Measurements from ENCODE around the gene DIP2B.

DIP2B gene

DNA sequence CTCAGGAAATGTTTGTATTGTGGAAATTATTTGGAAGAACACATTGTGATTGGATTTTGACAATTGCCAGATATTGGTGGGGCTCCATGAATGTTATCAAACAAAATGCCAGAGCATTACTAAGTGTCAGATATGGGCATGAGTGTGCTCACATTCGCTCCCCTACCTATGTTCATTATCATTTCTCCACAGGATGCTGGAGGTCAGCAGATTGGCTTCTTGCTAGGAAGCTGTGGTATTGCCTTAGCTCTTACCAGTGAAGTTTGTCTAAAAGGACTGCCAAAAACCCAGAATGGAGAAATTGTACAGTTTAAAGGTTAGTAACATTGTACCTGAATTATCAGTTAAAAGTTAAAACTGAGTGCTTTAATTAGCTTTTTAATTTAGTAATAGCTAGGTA, 180.9 kb downstream of the DIP2B start:
- DNase-seq = no peak

DNA sequence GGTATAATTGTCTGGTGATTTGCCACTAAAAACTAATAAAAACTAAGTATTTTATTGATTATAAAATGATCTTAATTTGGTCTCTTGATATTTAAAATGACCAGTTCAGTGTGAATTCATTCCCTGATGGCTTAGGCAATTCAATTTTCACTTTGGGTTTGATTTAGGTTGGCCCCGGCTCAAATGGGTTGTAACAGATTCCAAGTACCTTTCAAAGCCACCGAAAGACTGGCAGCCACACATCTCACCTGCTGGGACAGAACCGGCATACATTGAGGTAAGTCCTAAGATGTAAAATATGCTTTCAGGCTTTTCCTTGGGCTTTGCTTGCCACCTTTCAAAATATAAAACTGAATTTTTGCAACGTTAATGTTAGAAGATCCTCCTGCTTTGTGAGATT, 181.6 kb downstream of the DIP2B start:
- no peak for DNase-seq

DNA sequence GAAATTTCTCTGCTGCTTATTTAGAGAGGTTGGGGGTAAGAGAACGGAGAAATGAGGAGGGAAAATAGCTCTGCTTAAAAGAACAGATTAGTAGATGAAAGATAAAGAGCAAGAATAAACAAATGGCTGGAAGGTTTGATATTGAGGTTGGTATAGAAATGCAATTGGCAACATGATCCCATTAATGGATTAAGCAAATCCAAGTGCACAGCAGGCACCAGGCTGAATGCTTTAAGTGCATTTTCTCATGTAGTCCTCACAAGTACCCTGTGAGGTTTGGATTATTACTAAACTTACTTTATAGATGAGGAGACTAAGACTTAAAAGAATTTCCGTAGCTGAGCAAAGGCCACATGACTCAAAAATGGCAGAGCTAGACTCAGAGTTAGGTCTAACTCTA, 182.2 kb downstream of the DIP2B start:
- no peak for DNase-seq

DNA sequence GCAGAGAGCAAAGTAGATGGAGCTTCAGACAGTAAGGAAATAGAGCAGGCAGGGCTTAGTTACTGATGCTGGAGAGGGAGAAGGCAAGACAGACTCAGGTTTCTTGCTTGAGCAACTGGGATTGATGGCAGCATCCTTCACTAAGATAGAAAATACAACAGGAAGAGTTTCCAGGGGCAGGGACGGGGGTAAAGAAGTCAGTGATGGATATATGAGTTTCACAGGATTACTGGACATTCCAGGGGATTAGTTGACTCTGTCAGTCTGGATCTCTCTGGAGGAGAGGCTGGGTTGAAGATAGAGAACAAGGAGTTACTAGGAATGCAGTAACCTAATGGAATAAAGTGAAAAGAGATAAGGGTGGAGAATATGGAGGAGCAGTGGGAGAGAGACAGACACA, 184.7 kb downstream of the DIP2B start:
- DNase-seq = no peak

DNA sequence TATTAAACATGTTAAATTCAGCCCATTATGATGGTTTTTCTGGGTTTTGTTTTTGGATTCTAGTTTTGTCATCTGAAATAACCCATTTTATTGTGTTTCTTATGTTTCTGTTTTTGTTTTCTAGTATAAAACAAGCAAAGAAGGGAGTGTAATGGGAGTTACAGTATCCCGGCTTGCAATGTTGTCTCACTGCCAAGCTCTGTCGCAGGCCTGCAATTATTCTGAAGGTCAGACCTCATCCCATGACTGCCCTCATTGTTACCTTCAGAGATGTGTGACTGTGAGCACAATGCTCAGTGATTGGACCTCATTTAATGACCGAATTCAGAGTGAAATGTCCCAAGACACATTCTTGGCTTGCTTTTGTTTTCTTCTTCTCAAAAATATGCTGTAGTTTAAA, 186.1 kb downstream of the DIP2B start:
- no peak for DNase-seq

DNA sequence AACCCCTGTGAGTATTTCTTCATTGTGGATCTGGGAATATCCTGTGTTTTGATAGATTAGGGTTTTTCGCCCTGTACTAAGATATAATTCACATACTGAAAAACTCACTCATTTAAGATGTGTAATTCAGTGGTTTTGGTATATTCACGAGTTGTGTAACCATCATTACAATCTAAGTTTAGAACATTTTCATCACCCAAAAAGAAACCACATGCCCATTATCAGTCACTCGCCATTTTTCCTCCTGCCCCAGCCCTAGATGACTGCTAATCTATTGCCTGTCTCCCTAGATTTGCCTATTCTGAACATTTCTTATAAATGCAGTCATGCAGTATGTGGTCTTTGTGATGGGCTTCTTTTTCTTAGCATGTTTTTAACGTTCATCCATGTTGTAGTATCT, 191.2 kb downstream of the DIP2B start:
- DNase-seq = peak; percentile 15 to 48 (median 38)

DNA sequence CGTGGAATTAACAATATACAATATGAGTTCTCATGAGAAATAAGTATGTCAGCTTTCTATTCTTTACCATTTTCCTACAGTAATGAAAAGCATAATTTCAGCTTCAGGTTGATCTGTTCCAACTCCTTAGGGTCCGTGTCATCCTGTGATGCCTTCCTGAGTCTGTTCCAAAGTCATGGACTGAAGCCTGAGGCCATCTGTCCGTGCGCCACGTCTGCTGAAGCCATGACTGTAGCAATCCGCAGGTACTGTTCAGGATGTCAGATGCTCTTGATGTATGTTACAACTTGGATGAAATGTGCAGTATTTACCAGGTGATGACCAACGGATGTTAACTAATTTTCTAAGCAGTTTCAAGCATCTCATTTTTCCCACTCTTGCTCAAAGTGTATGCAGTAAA, 192.1 kb downstream of the DIP2B start:
- no peak for DNase-seq

DNA sequence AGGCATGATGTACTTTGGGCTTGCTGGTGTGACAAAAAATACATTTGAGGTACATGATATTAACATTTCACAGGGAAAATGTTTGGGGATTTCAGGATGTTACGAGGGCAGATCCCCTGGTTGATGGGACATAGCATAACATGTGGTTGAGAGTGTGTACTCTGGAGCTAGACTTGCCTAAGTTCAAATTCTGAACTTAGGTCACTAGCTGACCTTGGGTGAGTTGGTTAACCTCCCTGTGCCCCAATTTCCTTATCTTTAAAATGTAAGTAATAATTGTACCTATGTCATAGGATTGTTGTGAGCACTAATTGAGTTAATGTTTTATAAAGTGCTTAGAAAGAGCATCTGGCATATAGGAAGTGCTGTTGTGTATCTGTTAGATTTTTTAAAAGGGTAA, 194.4 kb downstream of the DIP2B start:
- no peak for DNase-seq

DNA sequence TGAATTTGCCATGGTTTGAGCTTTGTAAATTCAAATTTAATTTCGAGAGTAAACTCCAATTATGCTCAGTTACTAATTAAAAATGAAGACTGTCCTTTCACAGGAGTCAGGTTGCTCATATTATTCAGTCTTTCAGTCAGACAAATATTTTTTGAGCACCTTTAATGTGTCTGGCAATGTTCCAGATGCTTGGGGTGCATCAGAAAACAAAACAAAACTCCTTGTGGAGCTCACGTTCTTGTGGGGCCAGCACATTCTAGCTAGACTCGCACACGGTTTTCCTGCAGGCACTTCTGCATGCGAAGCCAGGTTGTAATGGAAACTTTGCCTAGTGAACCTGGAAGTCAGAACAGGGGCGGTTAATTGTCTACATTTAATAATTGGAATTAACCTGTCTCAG, 195.2 kb downstream of the DIP2B start:
- no peak for DNase-seq

DNA sequence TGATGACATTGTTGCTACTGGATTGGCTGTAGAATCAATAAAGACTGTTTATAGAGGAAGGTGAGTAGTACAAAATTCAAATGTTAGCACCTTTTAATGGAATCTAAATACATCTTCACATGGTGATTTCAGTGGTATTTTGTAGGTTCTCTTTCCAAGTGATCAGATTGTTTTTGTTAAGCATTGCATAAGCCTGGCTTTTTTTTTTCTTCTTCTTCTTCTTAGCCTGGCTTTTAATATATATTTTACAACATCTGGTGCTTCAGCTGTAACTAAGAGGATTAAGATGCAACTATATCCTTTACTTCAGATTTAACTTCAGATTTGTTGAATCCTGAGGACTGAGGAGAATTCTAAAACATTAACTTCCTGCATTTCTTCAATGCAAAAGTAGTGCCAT, 201.8 kb downstream of the DIP2B start:
- DNase-seq = no peak

DNA sequence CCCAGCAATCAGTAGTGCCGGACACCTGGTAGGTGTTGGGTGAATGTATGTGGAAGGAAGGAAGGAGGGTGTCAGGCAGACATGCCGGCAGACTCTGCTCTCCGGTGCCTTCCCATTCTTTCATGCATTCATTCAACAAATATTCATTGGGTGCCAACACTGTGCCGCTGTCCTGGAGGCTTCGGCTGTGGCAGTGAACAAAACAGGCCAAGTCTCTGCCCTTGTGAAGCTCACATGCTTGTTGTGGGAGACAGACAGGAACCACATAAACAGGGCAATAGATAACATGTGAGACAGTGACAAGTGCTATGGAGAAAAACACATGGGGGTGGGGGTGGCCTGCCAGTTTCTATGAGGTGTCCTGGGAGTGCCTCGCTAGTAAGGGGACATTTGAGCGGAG, 202.6 kb downstream of the DIP2B start:
- DNase-seq = no peak

DNA sequence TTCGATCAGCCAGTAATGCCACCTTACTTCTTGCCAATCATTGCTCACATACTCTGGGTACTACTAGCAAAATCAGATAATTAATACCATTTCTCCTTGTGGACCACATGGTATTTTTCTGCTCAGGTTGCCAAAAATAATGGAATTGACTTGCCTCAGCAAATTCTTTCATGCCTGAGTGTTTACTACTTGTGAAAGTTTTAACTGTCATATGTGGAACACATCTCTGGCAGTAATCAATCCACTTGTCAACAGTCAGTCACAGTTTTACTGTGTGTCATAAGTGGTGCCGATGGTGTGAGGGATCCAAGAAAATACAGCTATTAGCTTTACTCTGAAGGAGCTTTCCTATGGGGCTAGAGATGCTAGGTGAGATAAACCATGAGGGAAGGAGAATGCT, 203.8 kb downstream of the DIP2B start:
- DNase-seq = no peak

DNA sequence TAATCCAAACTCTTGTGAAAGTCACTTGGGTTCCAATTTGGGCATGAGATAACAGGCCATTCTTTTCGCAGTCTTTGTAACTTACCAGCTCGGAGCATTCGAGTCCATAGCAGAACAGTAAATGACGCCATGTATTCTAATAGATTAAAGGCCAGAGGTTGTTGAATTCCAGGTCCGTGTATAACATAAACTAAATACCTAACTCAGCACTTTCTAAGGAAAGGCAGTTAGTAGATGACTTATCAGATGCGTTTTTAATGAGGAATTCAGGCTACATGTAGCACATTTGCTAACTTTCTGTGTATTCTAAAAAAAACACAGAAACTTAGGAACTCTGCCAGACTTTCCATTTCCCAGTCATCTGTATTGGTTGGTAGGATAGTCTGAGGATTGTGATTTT, 206.3 kb downstream of the DIP2B start:
- DNase-seq = no peak

DNA sequence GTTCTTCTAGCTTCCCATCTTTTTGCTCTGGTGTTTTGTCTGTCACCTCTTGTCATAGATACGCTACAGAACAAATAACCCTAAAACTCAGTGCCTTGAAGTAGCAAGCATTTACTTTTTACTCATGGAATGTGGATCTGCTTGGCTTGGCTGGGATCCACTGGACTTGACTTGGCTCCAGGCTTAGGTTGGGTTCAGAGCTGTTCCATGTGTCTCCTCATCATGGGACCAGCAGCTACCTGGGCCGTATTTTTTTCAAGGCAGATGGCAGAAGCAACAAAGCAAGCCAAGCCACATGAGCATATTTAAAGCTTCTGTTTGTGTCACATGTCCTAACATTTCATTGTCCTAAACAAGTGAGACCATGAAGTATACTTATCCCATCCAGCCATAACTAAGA, 210.4 kb downstream of the DIP2B start:
- no peak for DNase-seq

DNA sequence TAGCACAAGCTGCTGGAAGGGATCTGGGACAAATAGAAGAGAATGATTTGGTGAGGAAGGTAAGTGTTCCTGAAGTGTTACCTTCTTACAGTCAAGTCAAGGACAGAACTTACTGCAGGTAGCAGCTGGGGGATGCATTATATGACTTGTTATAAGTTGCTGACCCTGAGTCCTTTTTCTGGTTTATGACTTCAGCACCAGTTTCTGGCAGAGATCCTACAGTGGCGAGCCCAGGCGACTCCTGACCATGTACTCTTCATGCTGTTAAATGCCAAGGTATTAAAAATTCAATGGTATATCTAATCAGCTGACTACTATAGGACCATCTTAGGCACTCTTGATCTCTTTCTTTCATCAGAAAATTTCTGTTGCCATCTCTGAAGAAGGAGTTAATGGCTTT, 214.0 kb downstream of the DIP2B start:
- DNase-seq = no peak

DNA sequence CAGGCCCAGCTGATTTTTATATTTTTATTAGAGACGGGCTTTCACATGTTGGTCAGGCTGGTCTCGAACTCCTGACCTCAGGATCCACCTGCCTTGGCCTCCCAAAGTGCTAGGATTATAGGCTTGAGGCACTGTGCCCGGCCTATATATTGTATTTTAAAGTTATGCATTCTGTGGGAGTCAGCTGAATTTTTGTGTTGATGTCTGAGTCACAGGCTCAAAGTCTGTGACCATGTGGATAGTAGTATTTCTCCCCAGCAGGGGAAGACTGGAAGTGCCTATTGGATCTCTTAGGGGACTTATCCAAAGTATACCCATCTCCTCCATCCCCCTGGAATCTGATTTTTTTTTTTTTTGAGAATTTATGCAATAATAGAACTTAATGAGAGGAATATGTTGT, 215.3 kb downstream of the DIP2B start:
- DNase-seq = no peak

DNA sequence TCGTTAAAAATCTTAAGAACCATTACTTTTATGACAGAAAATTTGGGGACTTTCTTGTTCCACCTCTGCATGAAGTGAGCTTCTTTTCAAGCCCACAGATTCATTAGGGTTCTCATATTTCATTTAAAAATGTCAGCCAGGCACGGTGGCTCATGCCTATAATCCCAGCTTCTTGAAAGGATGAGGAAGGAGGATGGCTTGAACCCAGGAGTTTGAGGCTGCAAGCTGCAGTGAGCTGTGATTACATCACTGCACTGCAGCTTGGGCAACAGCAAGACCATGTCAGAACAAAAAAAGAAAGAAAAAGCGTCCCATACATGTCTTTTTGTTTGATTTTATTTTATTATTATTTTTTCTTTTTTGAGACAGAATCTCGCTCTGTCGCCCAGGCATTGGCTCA, 215.7 kb downstream of the DIP2B start:
- DNase-seq = no peak

DNA sequence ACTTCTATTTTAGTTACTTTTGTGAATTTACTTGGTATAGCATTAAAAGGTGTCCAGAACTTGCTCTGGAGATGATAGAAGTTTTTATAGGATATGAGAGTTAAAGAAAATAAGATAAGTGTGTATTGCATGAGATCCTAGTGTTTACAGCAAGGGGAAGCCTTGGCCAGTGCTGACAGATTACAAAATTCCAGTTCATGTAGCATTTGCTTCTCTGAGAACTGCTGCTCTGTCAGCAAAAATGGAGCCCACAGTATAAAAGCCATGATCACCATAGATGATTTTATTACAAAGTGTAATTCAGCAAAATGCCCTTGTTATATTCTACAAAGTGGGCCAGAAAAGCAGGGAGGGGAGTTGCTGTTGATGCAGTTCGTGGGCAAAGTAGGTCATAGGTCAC, 219.1 kb downstream of the DIP2B start:
- DNase-seq = no peak

DNA sequence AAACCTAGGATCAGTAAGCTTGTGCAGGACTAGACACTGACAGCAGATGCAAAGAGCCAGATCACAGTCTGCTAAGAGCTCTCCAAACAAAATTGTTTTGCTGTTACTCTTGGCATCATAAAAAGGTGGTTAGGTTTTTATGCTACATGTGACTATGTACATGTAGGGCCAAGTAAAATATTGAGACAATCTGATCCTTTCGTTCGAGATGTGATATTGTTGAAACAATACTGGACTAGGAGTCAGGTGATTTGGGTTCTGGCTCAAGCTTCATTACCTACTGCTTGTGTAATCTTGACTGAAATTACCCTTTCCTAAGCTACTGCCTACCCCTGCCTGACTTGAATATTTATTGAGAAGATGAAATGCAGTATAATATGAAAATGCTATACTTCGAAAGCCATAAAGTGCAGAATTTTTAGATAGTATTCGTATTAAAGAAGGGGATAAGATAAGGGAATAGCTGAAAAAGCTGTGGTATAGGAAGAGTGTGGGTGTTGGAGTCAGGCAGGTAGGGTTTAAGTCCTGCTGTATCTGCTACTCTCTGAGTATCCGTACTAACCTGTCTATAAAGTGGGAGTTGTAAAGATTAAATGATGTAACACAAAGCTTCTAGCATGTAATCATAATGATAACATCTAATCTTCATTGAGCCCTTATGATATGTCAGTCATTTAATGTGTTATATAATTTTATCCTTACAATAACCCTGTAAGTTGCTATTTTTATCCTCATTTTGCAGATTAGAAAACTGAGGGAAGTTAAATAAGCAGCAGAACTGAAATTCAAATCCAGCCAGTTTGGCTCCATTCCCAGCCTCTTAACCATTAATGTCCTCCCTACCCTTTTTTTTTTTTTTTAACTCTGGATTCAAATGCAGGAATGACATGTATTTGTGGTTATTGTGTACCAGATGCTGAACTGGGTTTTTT, 220.5 kb downstream of the DIP2B start:
- no peak for DNase-seq

DNA sequence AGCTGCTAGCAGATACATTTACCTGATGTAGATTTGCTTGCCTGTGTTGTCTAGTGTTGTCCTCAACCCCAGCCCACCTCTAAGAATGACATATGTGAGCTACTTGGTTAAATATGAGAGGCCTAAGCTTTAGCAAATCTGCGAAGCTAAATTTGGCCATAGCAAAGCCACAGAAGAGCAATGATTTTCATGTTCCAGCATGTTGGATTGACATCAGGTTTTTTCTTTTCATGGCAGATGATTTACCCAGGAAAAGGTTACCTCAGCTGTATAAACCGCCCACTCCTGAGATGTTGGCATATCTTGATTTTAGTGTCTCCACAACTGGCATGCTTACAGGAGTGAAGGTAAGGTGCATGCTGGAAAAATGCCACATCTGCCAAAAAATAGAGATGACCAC, 222.7 kb downstream of the DIP2B start:
- no peak for DNase-seq

DNA sequence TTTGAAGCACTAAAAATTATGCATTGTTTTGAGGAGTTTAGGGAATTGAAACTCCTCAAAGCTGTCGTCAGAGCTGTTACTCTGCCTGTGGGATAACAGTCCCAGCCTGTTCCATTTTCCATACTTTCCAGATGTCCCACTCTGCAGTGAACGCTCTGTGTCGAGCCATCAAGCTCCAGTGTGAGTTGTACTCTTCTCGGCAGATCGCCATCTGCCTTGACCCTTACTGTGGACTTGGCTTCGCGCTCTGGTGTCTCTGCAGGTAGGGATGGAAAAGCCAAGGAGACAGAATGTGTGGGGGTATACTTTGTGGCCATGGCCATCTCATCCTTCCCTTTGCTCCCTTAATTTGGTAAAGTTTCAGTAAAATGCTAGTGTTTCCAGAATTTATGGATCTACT, 223.6 kb downstream of the DIP2B start:
- no peak for DNase-seq

DNA sequence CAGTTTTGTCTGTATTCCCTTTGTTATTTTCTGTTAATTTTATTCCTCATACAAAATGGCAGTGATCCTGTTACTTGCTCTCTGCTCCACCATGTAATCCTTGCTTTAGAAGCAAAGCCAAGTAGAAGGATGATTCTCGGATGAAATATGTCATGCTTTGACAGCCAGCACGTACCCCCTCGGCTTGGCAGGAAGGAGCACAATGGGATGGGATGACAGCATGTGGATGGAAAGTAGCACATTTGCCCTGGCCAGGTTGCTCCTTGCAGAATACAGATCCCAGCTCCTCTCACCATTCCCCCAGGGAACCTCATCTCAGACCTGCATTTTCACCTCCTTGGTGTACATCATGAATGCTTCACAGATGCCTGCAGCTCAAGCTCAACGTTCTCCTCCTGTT, 224.1 kb downstream of the DIP2B start:
- DNase-seq = no peak

DNA sequence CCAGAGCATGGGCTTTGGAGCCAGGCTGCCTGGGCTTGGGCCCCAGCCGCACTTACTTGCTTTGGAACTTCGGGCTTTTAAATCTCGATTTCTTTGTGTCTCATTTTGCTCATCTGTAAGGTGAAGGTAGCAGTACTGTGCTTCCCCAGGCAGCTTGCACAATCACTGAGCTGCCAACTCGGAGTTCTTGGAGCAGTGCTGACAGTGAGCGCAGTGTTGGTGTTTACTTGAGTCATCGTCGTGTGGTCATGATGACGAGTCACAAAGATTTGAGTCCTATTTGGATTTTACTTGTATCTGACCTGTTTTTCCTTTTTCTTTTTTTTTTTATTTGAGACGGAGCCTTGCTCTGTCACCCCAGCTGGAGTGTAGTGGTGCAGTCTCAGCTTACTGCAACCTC, 227.8 kb downstream of the DIP2B start:
- peak; percentile 51 to 73 (median 61) for DNase-seq

DNA sequence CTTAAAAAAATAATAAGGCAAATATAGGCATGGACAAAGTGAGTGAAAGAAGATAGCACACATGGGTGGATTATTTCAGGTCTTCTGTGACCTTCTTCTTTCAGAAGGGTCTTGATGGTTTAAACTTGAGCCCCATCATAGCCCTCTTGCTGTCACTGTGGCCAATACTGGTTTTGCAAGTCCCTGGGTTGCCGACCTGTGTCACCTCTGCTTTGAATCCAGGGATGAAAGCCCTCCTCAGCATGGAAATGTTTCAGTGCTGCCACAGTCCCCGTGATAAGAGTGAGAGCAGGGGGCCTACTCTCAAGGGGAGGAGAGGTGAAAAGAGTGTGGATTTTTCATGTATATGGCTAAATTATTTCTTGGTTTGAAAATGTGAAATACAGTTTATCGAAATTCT, 228.9 kb downstream of the DIP2B start:
- no peak for DNase-seq
